HCT116 (cell line): ENCODE data around the gene SEC24D. TPM values are rescaled to one million over a fixed set of nuclear protein-coding genes. Genes with fewer than 3 reads are reported as not detected.

ENCODE experiments used
- ATAC-seq: fragments of 200-7000 bp; cut with Tn5 transposase; 2 replicates; pipeline ENCODE4 v1.9.1; 2020; ENCODE audit warnings: mild to moderate bottlenecking, moderate library complexity
- BruUV-seq: library from RNA; stranded (reverse); fragments of 400-500 nt; replicated peaks from 2 replicates; lab custom pipeline; 2021; lab: Mats Ljungman, UMichigan
- CTCF ChIA-PET: fragments of 300-600 bp; sonication (Branson Sonifier 250); formaldehyde crosslinking; loops from one replicate; lab custom pipeline; 2021; ENCODE audit warnings: antibody characterized with exemption; lab: Charles Lee
- POLR2A ChIA-PET: fragments of 300-600, 350-600 bp; sonication (Branson Sonifier 250); formaldehyde crosslinking; loops from one replicate; lab custom pipeline; 2021; ENCODE audit warnings: antibody characterized with exemption; lab: Charles Lee
- RAD21 ChIA-PET, 2 experiments: fragments of 300-600 bp; sonication (Branson Sonifier 250); formaldehyde crosslinking; loops; one replicate each; lab custom pipeline; 2023; ENCODE audit warnings: low total read pairs in 2 of 2; ENCODE audit not compliant: uncharacterized antibody in 2 of 2, unreplicated experiment in 2 of 2, low non-redundant PET in 1 of 2; lab: Charles Lee
- DNase-seq: peaks from one replicate; pipeline ENCODE4 v3.0.0-alpha.2; 2010; ENCODE audit warnings: low read depth, low spot score
- H2AFZ ChIP-seq: fragments of 200-600 bp; shearing (Covaris generic), sonication (generic); 2 replicates; pipeline ENCODE4 v1.6.1; 2017; ENCODE audit warnings: low read depth, mixed run types, mixed read lengths, antibody characterized with exemption, low read length; ENCODE audit not compliant: poor library complexity, severe bottlenecking
- H3K27ac ChIP-seq: 2 replicates; pipeline ENCODE4 v1.5.1; 2012; ENCODE audit warnings: low read depth, low read length
- H3K27me3 ChIP-seq: fragments of 200-600 bp; sonication (generic); 2 replicates; pipeline ENCODE4 v1.6.1; 2016; ENCODE audit warnings: mixed run types, low read length, mixed read lengths; ENCODE audit not compliant: insufficient read depth
- H3K36me3 ChIP-seq, 2 experiments: fragments of 200-500 bp in 1 of 2; fragments of 200-600 bp in 1 of 2; sonication (Bioruptor generic) in 1 of 2; sonication (generic) in 1 of 2; 2 replicates each; pipeline versions ENCODE4 v1.5.1 to v1.6.1; 2014 to 2016; ENCODE audit warnings: low read length in 2 of 2, inconsistent platforms in 1 of 2, mixed read lengths in 1 of 2, mixed run types in 1 of 2; ENCODE audit not compliant: insufficient read depth in 2 of 2, control insufficient read depth in 1 of 2
- H3K4me1 ChIP-seq, 2 experiments: fragments of 200-600 bp in 1 of 2; sonication (generic) in 1 of 2; 2 replicates each; pipeline versions ENCODE4 v1.5.1 to v1.6.1; 2012 to 2017; ENCODE audit warnings: low read length in 2 of 2, inconsistent platforms in 1 of 2, mild to moderate bottlenecking in 1 of 2, mixed read lengths in 1 of 2, mixed run types in 1 of 2, moderate library complexity in 1 of 2; ENCODE audit not compliant: insufficient read depth in 2 of 2, control insufficient read depth in 1 of 2
- H3K4me2 ChIP-seq: fragments of 200-600 bp; sonication (generic); 2 replicates; pipeline ENCODE4 v1.6.1; 2017; ENCODE audit warnings: mixed run types, low read length, mixed read lengths
- H3K4me3 ChIP-seq, 2 experiments: fragments of 200-600 bp in 1 of 2; sonication (generic) in 1 of 2; replicated peaks in 1 of 2; 2 replicates each; pipeline ENCODE4 v1.5.1; 2011 to 2016; ENCODE audit warnings: low read length in 2 of 2, control low read depth in 1 of 2, low read depth in 1 of 2, mild to moderate bottlenecking in 1 of 2, mixed read lengths in 1 of 2, mixed run types in 1 of 2
- H3K79me2 ChIP-seq: fragments of 200-600 bp; sonication (generic); 2 replicates; pipeline ENCODE4 v1.6.1; 2017; ENCODE audit warnings: mild to moderate bottlenecking, mixed run types, low read length, moderate library complexity, mixed read lengths; ENCODE audit not compliant: insufficient read depth
- H3K9ac ChIP-seq: fragments of 200-600 bp; sonication (generic); 2 replicates; pipeline ENCODE4 v1.6.1; 2016; ENCODE audit warnings: low read length, mixed read lengths
- H3K9me2 ChIP-seq: fragments of 200-600 bp; sonication (generic), shearing (Covaris generic); 2 replicates; pipeline ENCODE4 v1.6.1; 2017; ENCODE audit warnings: mixed run types, mild to moderate bottlenecking, moderate library complexity; ENCODE audit not compliant: insufficient read depth
- H3K9me3 ChIP-seq, 2 experiments: fragments of 200-500 bp in 1 of 2; fragments of 200-600 bp in 1 of 2; sonication (Bioruptor generic) in 1 of 2; sonication (generic) in 1 of 2; 2 replicates each; pipeline ENCODE4 v1.6.1; 2014 to 2017; ENCODE audit warnings: low read length in 2 of 2, mixed read lengths in 2 of 2, inconsistent platforms in 1 of 2, low read depth in 1 of 2, mild to moderate bottlenecking in 1 of 2, mixed run types in 1 of 2, moderate library complexity in 1 of 2; ENCODE audit not compliant: control insufficient read depth in 1 of 2, insufficient read depth in 1 of 2
- H4K20me1 ChIP-seq: fragments of 200-600 bp; sonication (generic), shearing (Covaris generic); 2 replicates; pipeline ENCODE4 v1.6.1; 2017; ENCODE audit warnings: mixed run types, mild to moderate bottlenecking, moderate library complexity; ENCODE audit not compliant: insufficient read depth
- ATF3 ChIP-seq: IDR thresholded peaks from 2 replicates; pipeline ENCODE4 v1.6.1; 2012
- CEBPB ChIP-seq: IDR thresholded peaks from 2 replicates; pipeline ENCODE4 v1.6.1; 2012; ENCODE audit warnings: low read depth
- EZH2phosphoT487 ChIP-seq: fragments of 200-600 bp; IDR thresholded peaks from 2 replicates; pipeline ENCODE4 v1.6.1; 2018; ENCODE audit warnings: antibody characterized with exemption, borderline replicate concordance
- MAX ChIP-seq: IDR thresholded peaks from 2 replicates; pipeline ENCODE4 v1.6.1; 2012
- POLR2A ChIP-seq: IDR thresholded peaks from 2 replicates; pipeline ENCODE4 v1.7.0; 2011; ENCODE audit warnings: borderline replicate concordance; ENCODE audit not compliant: insufficient read depth, insufficient read length; ENCODE audit errors: extremely low read depth
- SP1 ChIP-seq: IDR thresholded peaks from 2 replicates; pipeline ENCODE4 v1.6.1; 2012; ENCODE audit warnings: low read depth
- SRF ChIP-seq: IDR thresholded peaks from 2 replicates; pipeline ENCODE4 v1.6.1; 2012; ENCODE audit warnings: low read depth
- ZFX ChIP-seq: fragments of 450-650 bp; IDR thresholded peaks from 2 replicates; pipeline ENCODE4 v1.6.1; 2017
- ZNF274 ChIP-seq: fragments of 200-500 bp; sonication (Bioruptor generic); IDR thresholded peaks from 2 replicates; pipeline ENCODE4 v1.6.1; 2014; ENCODE audit warnings: mild to moderate bottlenecking, low read depth, low read length, inconsistent platforms
- intact Hi-C: fragments of 100-400 bp; cut with micrococcal nuclease; formaldehyde crosslinking; loops from 2 replicates; pipeline ENCODE4 v1.10.0; 2022
- total RNA-seq: library from RNA; stranded (reverse); gene quantifications from one replicate; pipeline ENCODE4 v1.2.1, GENCODE V29; 2021; ENCODE audit not compliant: unreplicated experiment
- TF ChIP-seq, protein P1 (sequence below), 3 experiments: fragments of 200-600 bp in 1 of 3; sonication (generic) in 1 of 3; IDR thresholded peaks in 2 of 3; conservative IDR thresholded peaks in 1 of 3; 2 replicates each; pipeline ENCODE4 v1.5.1; 2012 to 2017; ENCODE audit warnings: low read depth in 2 of 3, low read length in 2 of 3, antibody characterized with exemption in 1 of 3, borderline replicate concordance in 1 of 3, control low read depth in 1 of 3, mild to moderate bottlenecking in 1 of 3, mixed read lengths in 1 of 3, mixed run types in 1 of 3, moderate library complexity in 1 of 3; ENCODE audit not compliant: insufficient read depth in 1 of 3

The SEC24D gene
- total RNA-seq, 1 experiment from 2014 or later: 28.5 TPM

DNA sequence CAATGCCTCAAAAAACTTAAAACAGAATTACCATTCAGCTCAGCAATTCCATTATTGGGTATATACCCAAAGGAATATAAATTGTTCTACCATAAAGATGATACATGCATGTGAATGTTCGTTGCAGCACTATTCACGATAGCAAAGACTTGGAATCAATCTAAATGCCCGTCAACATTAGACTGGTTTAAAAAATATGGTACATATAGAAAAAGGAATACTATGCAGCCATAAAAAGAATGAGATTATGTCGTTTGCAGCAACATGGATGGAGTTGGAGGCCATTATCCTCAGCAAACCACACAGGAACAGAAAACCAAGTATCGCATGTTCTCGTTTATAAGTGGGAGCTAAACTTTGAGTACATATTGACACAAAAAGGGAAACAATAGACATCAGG, 41.9 kb upstream of the SEC24D start:
- Histone ChIP-seq H3K9ac (no peak overlapping the region), H3K4me3 (no peak overlapping the region), H3K27me3 (no peaks in the 10 kb centered on the region), H3K79me2 (no peaks in the 10 kb centered on the region), H3K4me1 (no peaks in the 10 kb centered on the region), H4K20me1 (no peaks in the 10 kb centered on the region), H2AFZ (no peak overlapping the region), H3K27ac (no peak overlapping the region), H3K9me2 (no peaks in the 10 kb centered on the region), H3K4me2 (no peak overlapping the region), H3K9me3 (peaks cover 0 to 3% of the 10 kb centered on the region in 2 experiments; a peak in 1 of 4 replicates), H3K36me3 (no peaks in the 10 kb centered on the region)
- no peak for DNase-seq
- ChIA-PET CTCF (no interaction called here), POLR2A (no interaction called here), RAD21 (no interaction called here)
- no TSS peak for BruUV-seq
- no peak for ATAC-seq
- intact Hi-C loops: no loop called here
- TF ChIP-seq, protein P1, sequence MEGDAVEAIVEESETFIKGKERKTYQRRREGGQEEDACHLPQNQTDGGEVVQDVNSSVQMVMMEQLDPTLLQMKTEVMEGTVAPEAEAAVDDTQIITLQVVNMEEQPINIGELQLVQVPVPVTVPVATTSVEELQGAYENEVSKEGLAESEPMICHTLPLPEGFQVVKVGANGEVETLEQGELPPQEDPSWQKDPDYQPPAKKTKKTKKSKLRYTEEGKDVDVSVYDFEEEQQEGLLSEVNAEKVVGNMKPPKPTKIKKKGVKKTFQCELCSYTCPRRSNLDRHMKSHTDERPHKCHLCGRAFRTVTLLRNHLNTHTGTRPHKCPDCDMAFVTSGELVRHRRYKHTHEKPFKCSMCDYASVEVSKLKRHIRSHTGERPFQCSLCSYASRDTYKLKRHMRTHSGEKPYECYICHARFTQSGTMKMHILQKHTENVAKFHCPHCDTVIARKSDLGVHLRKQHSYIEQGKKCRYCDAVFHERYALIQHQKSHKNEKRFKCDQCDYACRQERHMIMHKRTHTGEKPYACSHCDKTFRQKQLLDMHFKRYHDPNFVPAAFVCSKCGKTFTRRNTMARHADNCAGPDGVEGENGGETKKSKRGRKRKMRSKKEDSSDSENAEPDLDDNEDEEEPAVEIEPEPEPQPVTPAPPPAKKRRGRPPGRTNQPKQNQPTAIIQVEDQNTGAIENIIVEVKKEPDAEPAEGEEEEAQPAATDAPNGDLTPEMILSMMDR (IDR thresholded peaks at IDR 0.05 in 2 of 3, conservative IDR thresholded peaks at IDR 0.05 in 1 of 3; ENCODE audit: borderline replicate concordance in 1 of 3, insufficient read depth in 1 of 3, low read depth in 2 of 3, low read length in 2 of 3): no peak
- TF ChIP-seq POLR2A: no peak
- no peak for TF ChIP-seq EZH2phosphoT487
- TF ChIP-seq CEBPB: no peak
- no peak for TF ChIP-seq SP1
- TF ChIP-seq MAX: no peak
- no peak for TF ChIP-seq ZNF274

- ChIA-PET RAD21 (no interaction called here), CTCF (no interaction called here), POLR2A (no interaction called here)
- DNase-seq: no peak
- H3K9me3 ChIP-seq: no peaks in the 10 kb centered on the region
- no peak for ATAC-seq
- H3K27ac ChIP-seq: no peak overlapping the region
- H3K4me2 ChIP-seq: no peak overlapping the region
- no peaks in the 10 kb centered on the region for H4K20me1 ChIP-seq
- no TSS peak for BruUV-seq
- no peak overlapping the region for H2AFZ ChIP-seq
- H3K79me2 ChIP-seq: no peaks in the 10 kb centered on the region
- intact Hi-C loops: no loop called here
- no peak overlapping the region for H3K4me3 ChIP-seq
- TF ChIP-seq ZFX: no peak
- no peak for TF ChIP-seq SRF
- no peak for TF ChIP-seq CEBPB
- no peak for TF ChIP-seq ATF3
- H3K36me3 ChIP-seq: no peaks in the 10 kb centered on the region
- H3K9ac ChIP-seq: no peak overlapping the region
- H3K4me1 ChIP-seq: no peaks in the 10 kb centered on the region
- no peaks in the 10 kb centered on the region for H3K9me2 ChIP-seq
- no peaks in the 10 kb centered on the region for H3K27me3 ChIP-seq
These were observed 36.3 kb upstream of the SEC24D start for GRCh38 chr4:118872181-118872580.
